Stimulated activated CD8-positive, alpha-beta memory T cell treated with anti-CD3 and anti-CD28 coated beads, Interleukin-12 subunit alpha, Interleukin-12 subunit beta, amount 100 ng/mL, for 4 hours (primary cell): Measurements from ENCODE around the gene TMC6.
"Not testable (repeated sequence)": the region's sequence is repeated elsewhere in the genome, so short reads cannot be mapped to it uniquely, and the experiment has no call there.

Experiments used
- DNase-seq: peaks from one replicate; pipeline ENCODE4 v3.0.0-alpha.2; 2020; ENCODE audit warnings: low read depth

TMC6 gene

DNA sequence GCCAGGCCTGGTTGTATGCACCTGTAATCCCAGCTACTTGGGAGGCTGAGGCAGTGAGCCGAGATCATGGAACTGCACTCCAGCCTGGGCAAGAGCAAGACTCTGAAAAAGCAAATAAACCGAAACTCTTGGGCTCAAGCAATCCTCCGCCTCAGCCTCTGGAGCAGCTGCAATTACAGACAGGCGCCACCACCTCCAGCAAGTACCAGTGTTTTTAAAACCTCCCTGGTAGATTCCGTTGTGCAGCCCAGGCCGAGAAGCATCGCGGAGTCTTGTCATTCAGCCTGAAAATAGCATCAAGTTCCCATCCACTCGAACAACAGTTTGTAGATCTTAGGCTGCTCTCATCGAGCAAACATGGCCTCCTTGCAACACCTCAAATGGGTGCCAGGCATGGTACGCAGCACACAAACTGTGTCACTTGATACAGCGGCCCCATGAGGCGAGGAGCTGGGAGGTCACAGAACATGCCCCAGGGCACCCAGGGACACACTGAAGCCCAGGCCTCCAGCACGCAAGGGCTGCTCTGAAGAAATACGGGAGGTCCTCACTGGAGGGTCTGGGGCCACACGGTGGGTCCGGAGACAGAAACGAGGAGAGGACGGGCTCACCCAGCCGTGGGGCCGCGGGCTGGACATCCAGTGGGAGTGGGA, 18.1 kb downstream of the TMC6 start:
- DNase-seq = no peak

DNA sequence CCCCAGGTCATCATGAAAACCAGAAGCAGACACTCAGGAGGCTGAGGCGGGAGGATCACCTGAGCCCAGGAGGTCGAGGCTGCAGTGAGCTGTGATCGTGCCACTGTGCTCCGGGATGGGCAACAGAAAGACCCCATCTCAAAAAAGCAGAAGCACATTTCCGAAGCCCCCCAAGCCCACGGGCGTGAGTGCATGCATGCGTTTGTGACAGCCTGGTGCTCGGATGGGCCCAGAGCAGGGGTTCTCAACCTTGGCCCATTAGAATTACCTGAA, 19.1 kb downstream of the TMC6 start:
- DNase-seq = no peak

DNA sequence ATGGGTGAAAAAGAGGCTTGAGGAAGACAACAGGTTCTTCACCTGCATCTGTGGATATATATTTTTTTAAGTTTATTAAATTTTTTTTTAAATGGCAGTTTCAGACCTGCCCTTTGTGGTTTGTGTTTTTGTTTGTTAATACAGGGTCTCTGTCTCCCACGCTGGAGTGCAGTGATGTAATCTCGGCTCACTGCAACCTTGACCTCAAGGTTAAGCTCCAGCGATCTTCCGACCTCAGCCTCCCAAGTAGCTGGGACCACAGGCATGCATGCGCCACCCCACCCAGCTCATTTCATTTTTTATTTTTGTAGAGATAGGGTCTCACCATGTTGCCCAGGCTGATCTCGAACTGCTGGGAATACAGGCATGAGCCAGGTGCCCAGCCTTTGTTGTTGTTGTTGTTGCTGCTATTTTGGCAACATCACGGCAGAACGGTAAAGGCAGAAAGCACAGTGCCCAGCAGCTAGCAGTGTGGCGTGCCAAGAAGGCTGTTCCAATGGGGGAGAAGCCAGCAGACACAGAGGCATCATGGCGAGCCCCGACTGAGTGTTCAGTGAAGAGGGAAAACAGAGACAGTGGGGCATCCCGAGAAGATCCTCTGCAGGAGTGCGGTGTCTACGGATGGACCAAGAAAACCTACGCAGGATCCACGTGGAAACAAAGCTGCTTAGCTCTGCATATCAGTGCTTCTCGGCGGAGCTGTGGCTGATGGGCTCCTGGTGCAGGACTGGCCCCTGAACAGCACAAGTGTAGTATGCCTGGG, 19.6 kb downstream of the TMC6 start:
- no peak for DNase-seq

DNA sequence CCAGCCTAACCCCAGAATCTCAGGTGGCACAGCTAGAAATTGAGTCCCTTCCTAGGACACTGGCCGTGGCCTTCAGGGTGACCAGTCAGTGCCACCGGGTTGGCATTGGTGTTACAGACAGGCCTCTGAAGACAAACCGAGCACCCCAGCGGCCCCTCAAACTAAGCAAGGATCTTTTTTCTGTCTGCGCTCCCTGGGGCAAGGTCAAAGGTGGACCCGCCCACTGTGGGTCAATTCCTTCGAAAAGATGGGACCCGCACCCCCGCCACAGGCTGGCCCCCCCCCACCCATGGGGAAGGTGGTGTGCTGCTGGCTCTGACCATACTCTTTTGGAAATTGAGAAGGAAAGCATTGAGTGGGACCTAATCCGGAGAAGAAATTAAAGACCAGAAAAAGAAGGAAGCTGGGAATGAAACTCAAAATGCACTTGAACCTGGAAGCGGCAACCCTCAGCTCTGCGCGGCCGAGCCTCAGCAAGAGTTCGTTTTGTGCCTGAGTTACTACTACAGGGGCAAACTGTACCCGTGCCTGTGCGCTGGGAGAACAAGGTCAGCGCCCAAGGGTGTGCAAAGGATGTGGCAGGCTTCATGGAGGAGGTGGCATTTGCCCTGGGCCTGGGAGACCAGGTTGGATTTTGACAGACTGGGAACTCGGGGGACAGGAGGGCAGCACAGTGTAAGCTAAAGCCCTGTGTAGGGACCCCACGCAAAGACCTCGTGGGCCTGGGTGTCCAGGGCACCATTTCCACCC, 20.4 kb downstream of the TMC6 start:
- DNase-seq = no peak

DNA sequence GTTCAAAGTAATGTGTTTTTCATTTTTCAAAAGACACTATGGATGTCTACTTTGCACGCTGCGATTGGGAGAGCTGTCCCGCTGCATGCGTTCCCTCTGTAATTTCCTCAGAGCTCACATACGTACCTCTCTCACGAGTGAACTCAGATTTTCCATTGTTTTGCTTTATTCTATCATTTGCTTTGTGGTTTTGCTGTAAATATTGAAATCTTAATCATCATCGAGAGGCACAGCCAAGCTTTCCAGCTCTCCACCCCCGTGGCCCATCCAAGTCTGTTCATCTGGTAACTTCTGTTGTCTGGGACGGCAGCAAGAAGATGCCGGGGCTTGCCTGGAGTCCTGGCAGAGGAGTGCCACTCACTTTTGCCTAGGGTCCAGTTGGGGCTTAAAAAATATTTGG, 21.1 kb downstream of the TMC6 start:
- no peak for DNase-seq

DNA sequence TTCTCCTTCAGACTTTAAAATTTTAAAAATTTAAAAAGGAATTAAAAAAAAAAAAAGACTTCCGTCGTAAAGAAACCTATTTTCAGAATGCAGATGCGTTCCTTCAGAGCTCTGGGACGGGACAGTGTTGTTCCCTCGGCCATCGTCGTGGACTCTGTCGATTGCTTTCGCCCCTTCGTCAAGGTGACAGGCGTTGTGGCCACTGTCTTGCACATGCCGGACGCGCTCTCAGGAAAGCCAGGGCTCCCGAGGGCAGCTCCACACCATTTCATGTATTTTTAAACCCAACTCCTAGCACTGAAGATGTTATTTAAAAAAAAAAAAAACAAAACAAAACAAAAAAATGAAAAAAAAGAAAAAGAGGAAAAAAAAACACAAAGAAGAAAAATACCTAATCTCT, 22.3 kb downstream of the TMC6 start:
- no peak for DNase-seq

DNA sequence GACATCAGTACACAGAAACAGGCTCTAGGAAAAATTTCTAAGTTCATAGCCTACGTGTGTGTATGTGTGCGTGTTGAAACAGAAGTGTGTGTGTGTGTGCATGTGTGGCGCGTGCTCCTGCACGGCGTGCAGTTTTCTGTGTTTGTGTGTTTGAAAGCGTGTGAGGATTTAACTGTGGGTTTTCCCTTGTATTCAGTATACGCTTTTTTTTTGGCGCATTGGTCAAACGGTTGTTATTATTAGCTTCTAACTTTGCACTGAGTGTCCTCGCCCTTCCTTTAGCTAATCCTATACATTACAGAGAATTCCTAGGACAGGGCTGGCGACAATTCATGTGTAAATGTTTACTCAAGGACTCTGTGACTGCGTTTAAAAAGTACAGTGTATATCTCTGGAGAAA, 23.0 kb downstream of the TMC6 start:
- no peak for DNase-seq

DNA sequence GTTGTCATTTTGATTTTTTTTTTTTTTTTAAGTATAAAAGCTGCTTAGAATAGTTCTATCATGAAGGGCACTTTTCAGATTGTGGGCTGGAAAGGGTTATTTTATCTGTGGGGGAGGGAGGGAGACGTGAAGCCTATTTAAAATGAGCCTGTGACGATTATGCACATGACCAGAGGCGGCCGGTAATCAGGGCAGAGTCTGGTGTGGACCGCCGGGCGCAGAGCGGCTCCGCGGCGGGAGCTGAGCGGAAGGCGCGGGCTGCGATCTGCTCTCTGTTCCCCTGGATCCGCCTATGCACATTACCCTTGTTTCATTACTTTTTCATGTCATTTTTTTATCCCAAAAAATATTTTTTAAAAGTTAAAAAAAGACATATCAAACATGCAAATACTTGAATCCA, 23.5 kb downstream of the TMC6 start:
- no peak for DNase-seq

DNA sequence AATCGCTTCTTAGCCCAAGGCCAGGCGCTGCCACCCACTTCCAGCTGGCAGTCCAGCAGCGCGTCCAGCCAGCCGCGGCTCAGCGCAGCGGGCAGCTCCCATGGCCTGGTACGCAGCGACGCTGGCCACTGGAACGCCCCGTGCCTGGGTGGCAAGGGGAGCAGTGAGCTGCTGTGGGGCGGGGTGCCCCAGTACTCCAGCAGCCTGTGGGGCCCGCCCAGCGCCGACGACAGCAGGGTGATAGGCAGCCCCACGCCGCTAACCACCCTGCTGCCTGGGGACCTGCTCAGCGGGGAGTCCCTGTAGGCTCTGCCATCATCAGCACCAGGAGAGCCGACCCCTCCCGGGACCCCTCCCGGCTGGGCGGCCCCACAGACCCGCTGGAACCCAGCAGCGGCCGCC, 24.0 kb downstream of the TMC6 start:
- no peak for DNase-seq

DNA sequence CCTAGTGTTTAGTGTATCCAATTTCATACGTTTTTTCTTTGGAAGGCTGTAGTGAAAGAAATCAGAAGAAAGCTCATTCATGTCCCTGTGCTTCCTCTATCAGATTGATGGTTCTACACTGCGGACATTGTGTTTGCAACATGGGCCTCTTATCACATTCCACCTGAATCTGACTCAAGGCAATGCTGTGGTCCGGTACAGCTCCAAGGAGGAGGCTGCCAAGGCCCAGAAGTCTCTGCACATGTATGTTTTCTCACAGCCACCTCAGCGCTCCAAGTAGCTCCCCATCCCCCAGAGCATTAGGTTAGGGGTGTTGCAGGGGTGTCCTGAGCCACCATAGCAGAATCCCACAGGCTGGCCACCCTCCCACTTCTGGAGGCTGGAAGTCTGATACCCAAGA, 25.2 kb downstream of the TMC6 start:
- DNase-seq = no peak

DNA sequence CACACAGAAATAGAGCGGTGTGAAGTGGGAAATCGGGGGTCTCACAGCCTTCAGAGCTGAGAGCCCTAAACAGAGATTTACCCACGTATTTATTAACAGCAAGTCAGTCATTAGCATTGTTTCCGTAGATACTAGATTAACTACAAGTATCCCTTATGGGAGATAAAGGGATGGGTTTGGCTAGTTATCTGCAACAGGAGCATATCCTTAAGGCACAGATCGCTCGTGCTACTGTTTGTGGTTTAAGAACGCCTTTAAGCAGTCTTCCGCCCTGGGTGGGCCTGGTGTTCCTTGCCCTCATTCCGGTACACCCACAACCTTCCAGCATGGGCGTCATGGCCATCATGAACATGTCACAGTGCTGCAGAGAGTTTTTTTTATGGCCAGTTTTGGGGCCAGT, 27.0 kb downstream of the TMC6 start:
- no peak for DNase-seq

DNA sequence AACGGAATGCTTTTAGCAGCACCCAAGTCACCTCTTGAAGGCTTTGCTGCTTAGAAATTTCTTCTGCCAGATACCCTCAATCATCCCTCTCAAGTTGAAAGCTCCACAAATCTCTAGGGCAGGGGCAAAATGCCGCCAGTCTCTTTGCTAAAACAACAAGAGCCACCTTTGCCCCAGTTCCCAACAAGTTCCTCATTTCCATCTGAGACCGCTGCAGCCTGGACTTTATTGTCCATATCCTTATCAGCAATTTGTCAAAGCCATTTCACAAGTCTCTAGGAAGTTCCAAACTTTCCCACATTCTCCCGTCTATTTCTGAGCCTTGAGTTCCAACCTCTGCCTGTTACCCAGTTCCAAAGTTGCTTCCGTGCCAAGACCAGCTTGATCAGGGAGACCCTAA, 27.4 kb downstream of the TMC6 start:
- DNase-seq = no peak

DNA sequence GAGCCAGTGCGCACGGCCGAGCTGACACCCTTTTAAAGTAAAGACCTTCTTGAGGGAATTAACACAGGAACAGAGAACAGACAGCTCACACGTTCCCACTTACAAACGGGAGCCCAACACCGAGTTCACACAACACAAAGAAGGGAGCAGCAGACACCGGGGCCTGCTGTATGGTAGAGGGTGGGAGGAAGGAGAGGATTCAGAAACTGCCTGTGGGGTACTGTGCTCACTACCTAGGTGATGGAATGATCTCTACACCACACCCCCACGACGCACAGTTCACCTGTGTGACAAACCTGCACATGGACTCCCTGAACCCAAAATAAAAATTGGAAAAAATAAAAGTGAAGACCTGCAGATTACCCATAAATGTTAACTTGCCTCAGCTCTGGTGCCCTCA, 32.5 kb downstream of the TMC6 start:
- DNase-seq = no peak

DNA sequence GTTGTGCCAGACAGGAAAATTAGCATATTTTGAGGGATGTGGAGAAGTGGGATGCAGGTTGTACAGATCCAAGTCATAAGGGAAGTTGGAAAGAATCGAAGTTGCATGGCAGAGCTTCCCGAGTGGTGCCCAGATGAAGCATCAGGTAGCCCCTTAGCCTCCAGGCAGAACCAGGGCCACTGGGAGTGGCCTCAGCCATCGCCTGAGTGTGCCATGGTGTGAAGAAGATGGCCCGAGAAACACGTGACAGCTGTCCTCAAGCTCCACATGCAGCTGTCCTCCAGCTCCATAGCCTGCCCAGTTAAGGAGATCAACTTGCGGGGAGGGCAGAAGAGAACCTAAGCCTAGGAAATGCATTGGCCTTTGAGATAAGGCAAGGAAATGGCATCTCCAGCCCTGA, 33.5 kb downstream of the TMC6 start:
- DNase-seq = no peak

DNA sequence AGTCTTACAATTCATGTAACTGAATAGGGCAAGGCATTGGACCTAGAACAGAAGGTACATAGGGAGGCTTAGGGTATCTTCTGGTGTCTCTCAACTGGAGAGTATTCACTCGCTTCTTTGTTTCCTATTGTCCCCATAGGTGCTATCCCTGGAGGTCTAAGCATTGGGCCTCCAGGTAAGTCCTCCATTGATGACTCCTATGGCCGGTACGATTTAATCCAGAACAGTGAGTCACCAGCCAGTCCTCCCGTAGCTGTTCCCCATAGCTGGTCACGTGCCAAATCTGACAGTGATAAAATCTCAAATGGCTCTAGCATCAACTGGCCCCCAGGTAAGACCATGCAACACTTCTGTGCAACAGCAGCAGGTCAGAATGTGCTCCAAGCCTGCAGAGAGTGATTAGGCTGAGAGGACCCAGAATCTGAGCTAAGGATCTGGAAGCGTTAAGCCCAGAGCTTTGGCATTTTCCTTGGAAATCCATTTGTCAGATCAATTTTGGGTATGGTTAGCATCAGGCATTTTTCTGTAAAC, 35.7 kb downstream of the TMC6 start:
- no peak for DNase-seq

DNA sequence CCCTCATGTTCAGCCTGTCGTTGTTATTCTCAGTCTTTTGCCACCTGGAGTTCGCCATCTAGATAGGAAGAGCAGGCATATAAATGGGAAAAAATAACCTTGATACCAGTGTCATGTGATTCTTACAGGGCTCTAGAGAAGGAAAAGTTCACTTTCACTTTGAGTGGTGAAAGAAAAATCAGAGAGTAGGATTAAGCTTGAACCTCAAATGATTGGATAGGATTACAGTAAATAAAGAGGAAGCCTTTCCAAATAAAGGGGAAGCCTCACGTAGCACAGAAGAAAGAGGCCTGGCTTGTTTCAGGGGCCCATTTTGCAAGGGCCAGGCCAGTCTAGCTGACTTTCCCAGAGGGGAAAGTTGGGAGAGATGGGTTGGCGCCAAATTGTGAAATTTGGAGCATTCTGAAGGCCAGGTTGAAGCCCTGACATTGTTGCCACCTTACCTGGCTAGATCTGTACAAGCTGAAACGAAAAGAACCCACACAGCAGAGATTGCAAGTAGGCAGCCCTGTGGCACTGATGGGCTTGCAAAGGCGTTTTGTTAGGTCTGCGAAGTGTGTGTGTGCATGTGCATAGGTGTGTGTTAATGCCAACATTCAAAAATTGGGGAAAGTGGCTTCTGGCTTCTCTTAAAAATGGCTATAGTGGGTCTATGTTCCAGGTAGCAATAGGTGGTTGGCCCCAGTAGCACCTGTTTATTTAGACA, 38.8 kb downstream of the TMC6 start:
- DNase-seq = no peak

DNA sequence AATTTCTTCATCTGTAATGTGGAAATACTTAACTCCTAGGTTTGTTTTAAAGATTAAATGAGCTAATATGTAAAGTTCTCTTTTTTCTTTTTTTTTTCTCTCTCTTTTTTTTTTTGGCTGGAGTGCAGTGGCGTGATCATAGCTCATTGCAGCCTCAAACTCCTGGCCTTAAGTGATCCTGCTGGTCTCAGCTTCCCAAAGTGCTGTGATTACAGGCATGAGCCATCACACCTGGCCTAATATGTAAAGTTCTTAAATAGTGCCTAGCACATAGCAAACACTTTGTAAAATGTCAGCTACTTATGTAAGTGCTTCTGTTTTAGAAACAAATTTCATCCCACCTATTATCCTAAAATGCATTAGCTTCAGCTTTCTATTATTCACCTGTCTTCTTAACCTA, 40.0 kb downstream of the TMC6 start:
- no peak for DNase-seq

DNA sequence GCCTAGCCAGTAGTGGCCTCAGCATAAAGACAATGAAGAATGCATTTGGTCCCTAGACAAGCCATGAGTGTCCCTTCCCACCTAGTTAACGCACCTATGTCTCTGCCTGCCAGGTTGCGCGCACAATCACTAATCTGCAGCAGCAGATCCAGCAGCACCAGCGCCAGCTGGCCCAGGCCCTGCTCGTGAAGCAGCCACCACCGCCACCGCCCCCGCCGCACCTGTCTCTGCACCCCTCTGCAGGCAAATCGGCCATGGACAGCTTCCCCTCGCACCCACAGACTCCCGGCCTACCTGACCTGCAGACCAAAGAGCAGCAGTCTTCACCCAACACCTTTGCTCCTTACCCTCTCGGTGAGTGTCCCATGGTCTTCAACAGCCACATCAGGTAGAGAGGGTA, 41.8 kb downstream of the TMC6 start:
- DNase-seq = no peak

DNA sequence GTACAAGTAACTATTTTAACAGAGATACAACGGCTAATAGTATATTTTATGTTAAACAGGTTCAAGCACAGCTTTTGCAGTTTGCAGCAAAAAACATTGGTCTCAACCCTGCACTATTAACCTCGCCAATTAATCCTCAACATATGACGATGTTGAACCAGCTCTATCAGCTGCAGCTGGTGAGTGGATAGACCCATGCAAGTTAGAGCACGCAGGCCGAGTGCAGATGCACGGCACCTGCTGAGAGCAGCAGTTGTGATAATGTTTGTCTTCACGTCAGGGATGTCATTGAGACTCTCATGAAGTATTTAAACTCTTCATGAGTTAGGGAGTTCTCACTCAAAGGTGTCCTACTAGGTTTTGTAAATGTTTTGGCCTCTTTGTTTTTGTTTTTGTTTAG, 45.6 kb downstream of the TMC6 start:
- no peak for DNase-seq

DNA sequence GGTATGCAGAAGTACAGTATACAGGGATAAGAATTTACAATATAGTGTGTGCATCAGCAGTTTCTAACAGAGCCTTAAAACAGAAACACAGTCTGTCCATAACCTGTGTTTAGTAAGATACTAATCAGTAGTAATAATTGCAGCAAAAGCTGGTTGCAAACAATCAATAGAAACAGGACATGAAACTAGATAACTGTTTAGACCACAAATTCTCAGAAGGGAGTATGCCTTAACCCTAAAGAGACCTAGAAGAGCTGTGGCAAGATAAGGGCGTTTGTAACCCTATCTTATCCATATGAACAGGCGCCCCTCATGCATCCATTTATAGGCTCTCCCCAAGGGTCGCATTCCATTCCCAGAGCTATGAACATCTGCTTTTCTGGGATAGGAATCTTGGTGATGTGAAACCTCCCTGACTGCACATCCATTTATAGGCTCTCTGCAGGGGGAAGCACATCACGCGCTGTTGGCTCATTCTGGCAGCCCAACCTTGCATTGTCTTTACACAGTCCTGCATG, 46.1 kb downstream of the TMC6 start:
- not testable (repeated sequence) for DNase-seq

DNA sequence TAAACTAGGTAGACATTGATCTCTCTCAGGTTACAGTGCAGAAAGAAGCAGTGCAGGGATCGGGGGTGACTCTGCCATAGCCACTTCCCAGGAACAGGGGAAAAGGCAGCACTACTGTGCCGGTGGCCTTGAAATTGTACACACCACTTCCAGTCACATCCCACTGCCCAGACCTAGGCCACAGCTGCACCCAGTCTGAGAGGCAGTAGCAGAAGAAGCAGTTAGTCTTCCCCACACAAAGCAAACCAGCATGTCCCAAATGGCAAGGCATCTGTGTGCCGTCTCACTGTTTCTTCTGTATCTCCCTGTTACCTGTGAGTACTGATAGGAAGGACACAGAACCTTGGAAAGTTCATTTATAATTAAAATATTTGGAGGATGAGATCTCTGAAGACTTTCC, 47.0 kb downstream of the TMC6 start:
- no peak for DNase-seq

DNA sequence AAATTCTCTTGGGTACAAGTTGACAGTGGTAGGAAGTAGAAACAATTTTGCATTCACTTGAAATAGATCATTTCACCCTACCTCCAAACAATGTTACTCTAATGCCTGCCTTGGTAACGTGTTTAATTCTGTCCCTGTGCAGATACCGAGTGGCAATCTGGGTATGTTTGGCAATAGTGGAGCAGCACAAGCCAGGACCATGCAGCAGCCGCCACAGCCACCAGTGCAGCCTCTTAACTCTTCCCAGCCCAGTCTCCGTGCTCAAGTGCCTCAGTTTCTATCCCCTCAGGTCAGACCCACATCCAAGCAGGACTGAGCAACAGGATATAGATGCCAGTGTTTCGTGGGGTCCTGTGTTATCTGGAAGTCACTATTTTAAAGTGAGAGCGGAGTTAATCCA, 49.3 kb downstream of the TMC6 start:
- no peak for DNase-seq

DNA sequence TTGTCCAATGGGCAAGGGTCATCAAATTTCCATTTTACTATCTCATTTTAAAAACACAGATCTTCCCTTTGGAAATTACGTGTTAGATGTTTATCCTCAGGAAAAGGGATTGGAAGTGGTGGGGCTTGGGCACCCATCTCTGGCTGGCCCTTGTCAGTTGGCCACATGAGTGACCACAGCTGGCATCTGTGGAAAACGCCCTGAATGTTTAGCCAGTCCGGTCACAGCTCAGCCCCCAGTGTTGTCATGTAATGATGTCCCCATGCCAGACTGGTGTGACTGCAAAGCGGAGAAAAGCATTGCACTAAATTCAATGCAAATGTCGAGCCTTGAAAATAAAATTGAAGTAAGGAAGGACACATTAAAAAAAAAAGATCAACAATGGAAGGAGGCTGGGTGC, 53.0 kb downstream of the TMC6 start:
- DNase-seq = no peak
